Measurements from ENCODE around the gene FARS2.

DNA sequence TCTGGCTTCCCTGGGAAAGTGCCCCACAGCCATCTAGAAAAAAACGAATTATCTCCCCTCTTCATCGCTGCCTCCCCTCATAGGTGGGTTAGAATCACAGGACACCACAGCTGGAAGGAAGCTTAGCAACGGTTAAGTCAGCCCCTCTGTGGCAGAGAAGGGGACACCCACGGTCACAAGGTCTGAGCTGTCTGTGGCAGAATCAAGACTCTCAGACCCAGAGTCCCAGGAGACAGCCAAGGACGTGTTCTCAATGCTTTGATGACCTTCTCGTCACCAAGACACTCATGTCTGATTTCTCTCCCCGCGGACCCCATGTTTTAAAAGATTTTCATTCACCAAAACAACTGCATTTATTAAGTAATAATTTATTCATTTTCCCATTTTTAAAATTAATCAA is 523.9 kb downstream of the FARS2 start:
- TF ChIP-seq, protein P1, sequence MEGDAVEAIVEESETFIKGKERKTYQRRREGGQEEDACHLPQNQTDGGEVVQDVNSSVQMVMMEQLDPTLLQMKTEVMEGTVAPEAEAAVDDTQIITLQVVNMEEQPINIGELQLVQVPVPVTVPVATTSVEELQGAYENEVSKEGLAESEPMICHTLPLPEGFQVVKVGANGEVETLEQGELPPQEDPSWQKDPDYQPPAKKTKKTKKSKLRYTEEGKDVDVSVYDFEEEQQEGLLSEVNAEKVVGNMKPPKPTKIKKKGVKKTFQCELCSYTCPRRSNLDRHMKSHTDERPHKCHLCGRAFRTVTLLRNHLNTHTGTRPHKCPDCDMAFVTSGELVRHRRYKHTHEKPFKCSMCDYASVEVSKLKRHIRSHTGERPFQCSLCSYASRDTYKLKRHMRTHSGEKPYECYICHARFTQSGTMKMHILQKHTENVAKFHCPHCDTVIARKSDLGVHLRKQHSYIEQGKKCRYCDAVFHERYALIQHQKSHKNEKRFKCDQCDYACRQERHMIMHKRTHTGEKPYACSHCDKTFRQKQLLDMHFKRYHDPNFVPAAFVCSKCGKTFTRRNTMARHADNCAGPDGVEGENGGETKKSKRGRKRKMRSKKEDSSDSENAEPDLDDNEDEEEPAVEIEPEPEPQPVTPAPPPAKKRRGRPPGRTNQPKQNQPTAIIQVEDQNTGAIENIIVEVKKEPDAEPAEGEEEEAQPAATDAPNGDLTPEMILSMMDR (conservative IDR thresholded peaks at IDR 0.05): no peak
- no peak for TF ChIP-seq ZFX (IDR thresholded peaks at IDR 0.05)
